ENCODE measurements around the gene RCC1.
A peak's percentile ranks its signal among the peaks of the same experiment; 100 is the strongest.
"Not testable (repeated sequence)": the region's sequence is repeated elsewhere in the genome, so short reads cannot be mapped to it uniquely, and the experiment has no call there.

RCC1 gene

GRCh38 chr1:28551381-28551780 lies 45.5 kb downstream of the RCC1 start:
- DNase-seq: no peak

DNA sequence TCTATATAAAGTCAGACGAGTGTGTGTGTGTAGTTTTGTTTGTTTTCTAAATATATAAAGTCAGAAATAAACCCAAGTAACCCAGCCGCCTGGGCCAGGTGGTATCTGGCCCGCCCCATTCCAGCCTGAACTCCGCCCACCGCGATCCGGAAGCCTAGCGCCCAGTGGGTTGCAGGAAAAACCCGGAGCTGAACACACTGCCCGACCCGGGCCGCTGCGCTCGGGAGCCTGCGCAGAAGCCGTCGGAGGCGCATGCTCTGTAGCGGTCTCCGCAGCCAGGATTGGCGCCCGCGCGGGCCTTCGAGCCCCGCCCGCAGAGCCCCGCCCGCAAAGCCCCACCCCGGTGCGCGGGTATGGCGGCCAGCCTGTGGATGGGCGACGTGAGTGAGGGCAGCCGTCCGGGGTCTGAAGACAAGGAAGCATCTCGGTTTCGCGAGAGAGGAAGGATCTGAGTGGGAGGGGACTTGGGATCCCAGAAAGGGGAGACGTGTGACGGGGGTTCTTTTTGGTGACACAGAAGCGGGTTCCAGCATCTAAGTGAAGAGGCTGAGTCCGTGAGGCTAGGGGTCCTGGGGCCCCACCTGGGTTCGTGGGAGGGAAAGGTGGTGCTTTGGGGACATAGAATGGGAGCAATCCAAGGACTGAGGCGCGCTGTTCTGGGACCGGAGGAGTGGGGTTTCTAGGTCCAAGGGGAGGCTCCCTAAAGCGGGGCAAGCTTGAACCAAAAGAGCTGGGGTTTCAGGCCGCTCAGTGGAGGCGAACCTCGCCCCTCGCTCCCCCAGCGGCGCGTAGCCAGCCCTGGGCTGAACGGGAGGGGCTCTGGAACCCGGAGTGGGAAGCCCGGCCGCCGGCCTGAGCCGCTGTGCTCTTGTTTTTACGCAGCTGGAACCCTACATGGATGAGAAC lies 47.2 kb downstream of the RCC1 start, which contains the start of gene TRNAU1AP:
Gene TRNAU1AP, plus strand, starts transcription at position 328 of the 906 bp plus-strand sequence. Its CDS starts 26 bp downstream, at position 354.
- DNase-seq: peak; percentile 98 to 99 (median 99)

GRCh38 chr1:28560886-28561285 lies 55.0 kb downstream of the RCC1 start:
- DNase-seq: no peak

- DNase-seq: no peak
Observed at GRCh38 chr1:28564310-28564709, 58.5 kb downstream of the RCC1 start.

GRCh38 chr1:28565040-28565439 lies 59.2 kb downstream of the RCC1 start:
- no peak for DNase-seq

DNA sequence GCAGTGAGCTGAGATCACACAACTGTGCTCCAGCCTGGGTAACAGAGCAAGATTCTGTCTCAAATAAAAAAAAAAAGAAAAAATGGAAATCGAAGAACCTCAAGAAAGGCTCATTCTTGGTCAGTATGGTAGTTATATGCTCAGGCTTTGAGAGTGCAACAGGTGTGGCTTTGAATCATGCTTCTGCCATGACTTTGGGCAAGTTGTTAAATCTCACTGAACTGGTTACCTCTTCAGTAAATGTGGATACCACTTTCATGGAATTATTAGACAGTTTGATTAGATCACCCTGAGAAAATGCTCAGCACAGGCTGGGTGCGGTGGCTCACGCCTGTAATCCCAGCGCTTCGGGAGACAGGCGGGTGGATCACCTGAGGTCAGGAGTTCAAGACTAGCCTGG lies 59.9 kb downstream of the RCC1 start:
- no peak for DNase-seq

GRCh38 chr1:28566931-28567330 lies 61.1 kb downstream of the RCC1 start:
- no peak for DNase-seq

GRCh38 chr1:28571911-28572310 lies 66.1 kb downstream of the RCC1 start:
- no peak for DNase-seq

DNA sequence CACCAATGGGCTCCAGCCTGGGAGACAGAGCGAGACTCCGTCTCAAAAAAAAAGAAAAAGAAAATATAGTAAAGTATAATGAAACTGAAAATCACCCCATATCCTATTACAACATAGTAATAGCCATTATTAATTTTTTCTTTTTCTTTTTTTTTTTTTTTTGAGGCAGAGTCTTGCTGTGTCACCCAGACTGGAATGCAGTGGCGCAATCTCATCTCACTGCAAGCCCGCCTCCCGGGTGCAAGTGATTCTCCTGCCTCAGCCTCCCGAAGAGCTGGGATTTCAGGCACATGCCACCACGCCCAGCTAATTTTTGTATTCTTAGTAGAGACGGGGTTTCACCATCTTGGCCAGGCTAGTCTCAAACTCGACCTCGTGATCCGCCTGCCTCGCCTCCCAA lies 67.0 kb downstream of the RCC1 start:
- DNase-seq: peak in 1 of 3 donors; percentile 21

DNA sequence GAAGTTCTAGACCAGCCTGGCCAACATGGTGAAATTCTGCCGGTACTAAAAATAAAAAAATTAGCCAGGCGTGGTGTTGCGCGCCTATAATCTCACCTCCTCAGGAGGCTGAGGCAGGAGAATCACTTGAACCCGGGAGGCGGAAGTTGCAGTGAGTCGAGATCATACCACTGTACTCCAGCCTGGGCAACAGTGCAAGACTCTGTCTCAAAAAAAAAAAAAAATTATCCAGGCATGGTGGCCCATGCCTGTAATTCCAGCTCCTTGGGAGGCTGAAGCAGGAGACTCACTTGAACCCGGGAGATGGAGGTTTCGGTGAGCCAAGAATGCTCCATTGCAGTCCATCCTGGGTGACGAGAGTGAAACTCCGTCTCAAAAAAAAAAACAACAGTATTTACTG lies 67.7 kb downstream of the RCC1 start:
- DNase-seq: no peak

DNA sequence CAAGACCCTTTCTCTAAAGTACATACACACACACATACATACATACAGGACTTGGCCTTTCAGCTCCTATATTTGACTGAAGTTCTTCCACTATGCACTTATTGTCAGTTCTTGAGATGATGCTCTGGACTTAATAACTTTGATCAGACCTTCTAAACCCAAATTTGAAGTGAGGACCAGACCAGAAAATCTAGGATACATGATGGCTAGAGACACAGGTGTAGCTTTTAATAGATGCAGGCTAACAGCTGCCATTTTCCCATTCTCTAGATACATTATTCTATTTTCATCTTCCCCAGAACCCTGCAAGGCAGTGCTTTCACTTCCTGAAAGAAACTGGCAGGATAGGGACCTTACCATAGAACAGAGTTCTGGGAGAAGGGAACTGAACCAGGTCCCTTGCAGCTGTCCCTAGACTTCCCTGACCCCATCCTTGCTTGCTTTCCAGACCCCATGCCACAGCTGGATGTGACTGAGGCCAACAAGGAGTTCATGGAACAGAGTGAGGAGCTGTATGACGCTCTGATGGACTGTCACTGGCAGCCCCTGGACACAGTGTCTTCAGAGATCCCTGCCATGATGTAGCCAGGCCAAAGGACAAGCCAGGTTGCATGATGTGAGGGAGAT lies 71.3 kb downstream of the RCC1 start:
- peak; percentile 29 to 38 (median 33) for DNase-seq

GRCh38 chr1:28577738-28578536 lies 72.1 kb downstream of the RCC1 start:
- DNase-seq: peak in 1 of 3 donors; percentile 11

GRCh38 chr1:28578696-28579218 lies 72.9 kb downstream of the RCC1 start:
- DNase-seq: no peak

GRCh38 chr1:28579401-28579800 lies 73.6 kb downstream of the RCC1 start:
- DNase-seq: no peak

DNA sequence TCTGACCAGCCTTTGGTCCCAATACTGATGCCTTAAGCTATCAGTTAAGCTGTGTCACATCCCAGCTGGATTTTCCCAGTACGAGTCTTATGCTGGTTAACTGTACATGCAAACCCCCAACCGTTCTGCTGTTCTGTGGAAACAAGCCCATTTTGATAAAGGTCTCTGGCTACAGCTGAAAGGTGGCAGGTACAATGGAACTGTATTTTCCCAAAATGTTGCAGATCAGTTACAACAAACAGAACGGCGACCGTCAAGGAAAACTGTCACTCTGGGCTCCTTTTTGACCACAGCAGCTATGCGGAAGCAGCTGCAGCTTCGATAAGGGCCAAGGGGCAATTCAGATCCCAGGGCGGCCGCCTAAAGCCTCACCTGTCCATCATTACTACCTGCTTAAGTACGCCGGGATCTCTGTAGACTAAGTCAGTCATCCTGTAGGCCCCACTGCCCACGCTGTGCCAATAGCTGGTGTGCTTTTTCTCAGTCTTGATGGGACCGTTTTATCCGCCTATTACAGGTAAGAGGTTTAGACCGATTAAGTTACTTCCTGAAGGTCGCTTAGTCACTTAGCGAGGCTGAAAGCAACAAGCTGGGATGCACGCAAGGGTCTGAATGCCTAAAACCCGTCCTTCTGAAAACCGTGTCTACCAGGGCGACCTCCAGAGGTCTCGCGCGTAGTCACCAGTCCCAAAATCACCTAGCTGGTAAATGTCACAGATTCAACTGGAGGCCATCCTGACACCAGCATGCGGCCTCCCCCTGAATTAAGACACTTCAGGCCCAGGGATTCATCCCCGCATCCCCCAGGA lies 75.1 kb downstream of the RCC1 start:
- DNase-seq: peak; percentile 29 to 37 (median 35)

DNA sequence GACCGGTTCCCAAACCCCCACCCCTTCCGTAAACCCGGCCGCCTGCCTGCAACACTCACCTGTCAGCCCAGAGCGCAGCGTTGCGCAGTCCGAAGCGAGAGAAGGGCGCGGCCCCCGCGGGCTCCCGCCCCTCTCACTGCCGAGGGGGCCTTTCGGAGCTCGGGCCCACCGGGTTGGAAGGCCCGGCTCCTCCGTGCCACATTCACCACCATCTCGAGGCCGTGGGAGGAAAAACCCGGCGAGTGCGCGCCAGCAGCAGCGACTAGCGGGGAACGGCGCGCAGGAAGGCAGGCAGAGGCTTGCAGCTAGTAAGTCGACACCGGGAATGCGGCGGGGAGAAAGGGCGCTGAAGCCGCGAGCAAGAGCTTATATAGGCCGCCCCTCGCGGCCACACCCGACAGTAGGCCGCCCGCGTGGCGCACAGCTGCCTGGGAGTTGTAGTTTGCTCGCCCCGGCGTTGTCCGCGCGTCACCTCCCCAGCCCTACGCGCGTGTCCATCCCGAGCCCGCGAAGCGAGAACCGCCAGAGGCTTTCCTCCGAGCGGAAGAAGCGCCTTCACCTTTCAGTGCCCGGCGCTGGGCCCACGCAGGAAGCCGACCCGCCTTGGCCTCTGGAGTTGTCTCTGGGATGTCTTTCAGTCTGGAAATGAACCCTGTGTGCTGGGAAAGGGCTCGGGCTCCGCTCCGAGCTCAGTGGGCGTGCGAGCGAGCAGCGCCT lies 75.8 kb downstream of the RCC1 start:
- peak; percentile 98 for DNase-seq

DNA sequence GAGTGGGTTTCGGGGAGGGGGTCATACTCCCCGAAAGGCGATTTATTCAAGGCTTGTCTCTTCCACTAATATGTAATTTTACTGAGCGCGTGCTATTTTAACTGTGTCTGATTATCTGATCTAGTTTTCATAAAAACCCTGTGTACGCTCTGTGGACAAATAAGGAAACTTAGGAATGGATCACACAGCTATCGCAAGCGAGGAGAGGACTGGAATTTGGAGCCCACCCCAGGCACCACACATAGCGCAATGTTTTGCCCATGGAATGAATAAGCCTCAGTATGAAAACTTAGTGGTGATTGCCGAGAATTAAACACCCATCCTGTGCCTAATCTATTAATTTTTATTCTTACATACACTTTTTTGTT lies 76.4 kb downstream of the RCC1 start:
- peak in 2 of 3 donors; percentile 17 to 25 for DNase-seq

DNA sequence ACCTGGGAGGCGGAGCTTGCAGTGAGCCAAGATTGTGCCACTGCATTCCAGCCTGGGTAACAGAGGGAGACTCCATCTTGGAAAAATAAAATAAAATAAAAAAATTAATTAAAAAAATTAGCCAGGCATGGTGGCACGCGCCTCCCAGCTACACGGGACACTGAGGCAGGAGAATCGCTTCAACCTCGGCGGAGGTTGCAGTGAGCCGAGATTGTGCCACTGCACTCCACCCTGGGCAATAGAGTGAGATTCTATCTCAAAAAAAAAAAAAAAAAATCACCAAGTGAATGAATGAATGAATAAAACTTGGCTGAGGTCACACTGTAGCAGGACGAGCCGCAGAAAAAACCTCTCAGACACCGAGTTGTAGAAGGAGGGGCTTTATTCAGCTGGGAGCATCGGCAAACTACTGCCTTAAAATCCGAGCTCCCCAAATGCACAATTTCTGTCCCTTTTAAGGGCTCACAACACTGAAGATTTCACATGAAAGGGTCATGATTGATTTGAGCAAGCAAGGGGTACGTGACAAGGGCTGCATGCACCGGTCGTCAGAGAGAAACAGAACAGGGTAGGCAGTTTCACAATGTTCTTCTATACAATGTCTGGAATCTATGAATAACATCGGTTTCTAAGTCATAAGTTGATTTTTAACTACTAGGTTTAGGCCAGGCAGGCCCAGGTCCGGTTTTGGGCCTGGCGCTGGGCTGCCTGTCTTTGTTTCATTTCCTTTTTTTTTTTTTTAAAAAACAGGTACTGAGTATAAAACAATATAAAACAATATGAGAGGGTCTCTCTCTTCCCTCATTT lies 80.9 kb downstream of the RCC1 start:
- DNase-seq: not testable (repeated sequence)

Data from suppressor macrophage treated with lipopolysaccharide for 1 hour (primary cell).